HepG2 (cell line): ENCODE results near the gene COL9A3. TPM values are rescaled to one million over a fixed set of nuclear protein-coding genes. Genes with fewer than 3 reads are reported as not detected.

ENCODE experiments used
- ATF6 ChIP-seq: sonication (generic); formaldehyde crosslinking; conservative IDR thresholded peaks from 2 replicates; pipeline ENCODE4 v1.4.0; 2020; ENCODE audit warnings: missing genetic modification reagents
- CC2D1A ChIP-seq: sonication (generic); formaldehyde crosslinking; IDR thresholded peaks from 2 replicates; pipeline ENCODE4 v1.8.1; 2023; ENCODE audit warnings: mild to moderate bottlenecking, missing genetic modification reagents
- CEBPB ChIP-seq: IDR thresholded peaks from 2 replicates; pipeline ENCODE4 v1.6.1; 2011; ENCODE audit warnings: low read depth, low read length, improper control_type of control experiment, borderline replicate concordance
- CENPT ChIP-seq: sonication (generic); formaldehyde crosslinking; IDR thresholded peaks from 2 replicates; pipeline ENCODE4 v1.8.0; 2022; ENCODE audit warnings: low read depth, mild to moderate bottlenecking, moderate library complexity, missing genetic modification reagents
- DMAP1 ChIP-seq: IDR thresholded peaks from 2 replicates; pipeline ENCODE4 v1.6.1; 2016
- GMEB1 ChIP-seq: sonication (generic); formaldehyde crosslinking; IDR thresholded peaks from 2 replicates; pipeline ENCODE4 v1.5.1; 2020; ENCODE audit warnings: missing genetic modification reagents, mild to moderate bottlenecking, borderline replicate concordance
- HBP1 ChIP-seq: IDR thresholded peaks from 2 replicates; pipeline ENCODE4 v1.6.1; 2016; ENCODE audit warnings: low read depth, control low read depth
- HNRNPLL ChIP-seq: fragments of 200-400 bp; formaldehyde crosslinking; IDR thresholded peaks from 2 replicates; pipeline ENCODE4 v1.6.1; 2017; ENCODE audit warnings: mild to moderate bottlenecking, low read depth, low read length; ENCODE audit not compliant: poor library complexity, severe bottlenecking
- KDM6A ChIP-seq: IDR thresholded peaks from 2 replicates; pipeline ENCODE4 v1.6.1; 2016; ENCODE audit warnings: low read depth
- MEIS2 ChIP-seq: sonication (generic); formaldehyde crosslinking; IDR thresholded peaks from 2 replicates; pipeline ENCODE4 v1.9.0; 2021; ENCODE audit warnings: mild to moderate bottlenecking, missing genetic modification reagents
- NFE2 ChIP-seq: sonication (generic); formaldehyde crosslinking; IDR thresholded peaks from 2 replicates; pipeline ENCODE4 v1.4.0; 2020; ENCODE audit warnings: missing genetic modification reagents
- NR2C2 ChIP-seq: sonication (generic); formaldehyde crosslinking; IDR thresholded peaks from 2 replicates; pipeline ENCODE4 v1.4.0; 2020; ENCODE audit warnings: missing genetic modification reagents, mild to moderate bottlenecking, moderate library complexity, borderline replicate concordance
- RFX3 ChIP-seq: IDR thresholded peaks from 2 replicates; pipeline ENCODE4 v1.6.1; 2016; ENCODE audit warnings: missing biosample characterization, missing genetic modification reagents
- SALL1 ChIP-seq: sonication (generic); formaldehyde crosslinking; IDR thresholded peaks from 2 replicates; pipeline ENCODE4 v1.8.0; 2022; ENCODE audit warnings: mild to moderate bottlenecking, missing genetic modification reagents
- SOX13 ChIP-seq, 3 experiments: fragments of 450-650 bp in 1 of 3; sonication (generic) in 1 of 3; formaldehyde crosslinking in 1 of 3; IDR thresholded peaks in 2 of 3; conservative IDR thresholded peaks in 1 of 3; 2 replicates each; pipeline versions ENCODE4 v1.5.0 to v1.6.1; 2016 to 2020; ENCODE audit warnings: antibody characterized with exemption in 1 of 3, mild to moderate bottlenecking in 1 of 3, missing compliant biosample characterization in 1 of 3, missing genetic modification reagents in 1 of 3, moderate library complexity in 1 of 3
- SOX5 ChIP-seq: IDR thresholded peaks from 2 replicates; pipeline ENCODE4 v1.6.1; 2016; ENCODE audit warnings: borderline replicate concordance
- TCF7 ChIP-seq: sonication (generic); IDR thresholded peaks from 2 replicates; pipeline ENCODE4 v1.6.1; 2016; ENCODE audit warnings: antibody characterized with exemption, low read depth
- TIGD3 ChIP-seq: sonication (generic); formaldehyde crosslinking; IDR thresholded peaks from 2 replicates; pipeline ENCODE4 v1.5.1; 2020; ENCODE audit warnings: mild to moderate bottlenecking, missing genetic modification reagents, borderline replicate concordance
- U2AF2 ChIP-seq: fragments of 200-400 bp; formaldehyde crosslinking; IDR thresholded peaks from 2 replicates; pipeline ENCODE4 v1.6.1; 2017; ENCODE audit warnings: low read depth, mild to moderate bottlenecking, low read length
- YEATS2 ChIP-seq: sonication (generic); formaldehyde crosslinking; IDR thresholded peaks from 2 replicates; pipeline ENCODE4 v1.4.0; 2020; ENCODE audit warnings: missing genetic modification reagents, borderline replicate concordance
- ZNF274 ChIP-seq: sonication (generic); formaldehyde crosslinking; IDR thresholded peaks from 2 replicates; pipeline ENCODE4 v1.5.1; 2020; ENCODE audit warnings: mild to moderate bottlenecking, missing genetic modification reagents
- ZNF75D ChIP-seq: sonication (generic); formaldehyde crosslinking; IDR thresholded peaks from 2 replicates; pipeline ENCODE4 v1.8.1; 2023; ENCODE audit warnings: missing genetic modification reagents, mild to moderate bottlenecking, borderline replicate concordance
- ZNF883 ChIP-seq: sonication (generic); formaldehyde crosslinking; IDR thresholded peaks from 2 replicates; pipeline ENCODE4 v1.5.1; 2020; ENCODE audit warnings: mild to moderate bottlenecking, missing genetic modification reagents; ENCODE audit errors: not compliant biosample characterization
- polyA plus RNA-seq, 8 experiments: library from polyadenylated mRNA; depleted of rRNA in 3 of 8; stranded (reverse) in 7 of 8; unstranded in 1 of 8; fragments of >200 nt; fragmentation: Illumina TruSeq in 4 of 8; extraction: Trizol in 4 of 8; gene quantifications; 2 replicates each; pipeline versions ENCODE4 v1.2.1 to v1.2.3, GENCODE V29; 2011 to 2016; ENCODE audit warnings: low read depth in 4 of 8, missing spikeins in 1 of 8, mixed read lengths in 1 of 8; ENCODE audit not compliant: insufficient read depth in 1 of 8
- total RNA-seq, 5 experiments: library from RNA; depleted of rRNA; stranded (reverse); fragments of >200 nt; fragmentation: Illumina TruSeq; extraction: Trizol; gene quantifications; 2 replicates each; pipeline ENCODE4 v1.2.3, GENCODE V29; 2016; ENCODE audit warnings: low read depth in 1 of 5

The COL9A3 gene
- total and polyA plus RNA-seq, 2 of the 13 experiments (the other 11 are each of a cell fraction or from before 2014, with no cell fraction given), result 155 to 204 TPM

GRCh38 chr20:62795023-62795761, 21.7 kb upstream of the COL9A3 start (continued):
- TF ChIP-seq GMEB1 (CRISPR knock-in tag) (peak; percentile 69), CC2D1A (peak; percentile 89; the same call in 1 of the 2 replicates), SALL1 (CRISPR knock-in tag) (0 out of 2 replicates have a peak, but pooled peaks have one; percentile 58), NFE2 (0 out of 2 replicates have a peak, but pooled peaks have one; percentile 27), HBP1 (CRISPR knock-in tag) (peak; percentile 63; the same call in 1 of the 2 replicates), MEIS2 (CRISPR knock-in tag) (0 out of 2 replicates have a peak, but pooled peaks have one; percentile 29), RFX3 (CRISPR knock-in tag) (no peak), KDM6A (no peak), ATF6 (CRISPR knock-in tag) (no peak), CEBPB (no peak), NR2C2 (CRISPR knock-in tag) (peak; percentile 64; the same call in 1 of the 2 replicates), HNRNPLL (peak; percentile 84), TIGD3 (peak; percentile 81), YEATS2 (CRISPR knock-in tag) (no peak), ZNF75D (CRISPR knock-in tag) (no peak), SOX13 (IDR thresholded peaks at IDR 0.05) (no peak; the same call in 1 of the 2 replicates), SOX13 (CRISPR knock-in tag; conservative IDR thresholded peaks at IDR 0.05 in 1 of 2, IDR thresholded peaks at IDR 0.05 in 1 of 2) (peak in 1 of 2 experiments; percentile 48; a peak in 2 of 4 replicates), CENPT (CRISPR knock-in tag) (peak; percentile 77; the same call in 1 of the 2 replicates), U2AF2 (no peak), TCF7 (no peak; the same call in 1 of the 2 replicates), ZNF274 (peak; percentile 91), SOX5 (CRISPR knock-in tag) (no peak), DMAP1 (CRISPR knock-in tag) (no peak), ZNF883 (CRISPR knock-in tag) (peak; percentile 82)
